Measurements from ENCODE around the gene PHACTR1.

PHACTR1 gene

GRCh38 chr6:12803486-12803885 lies 86.9 kb downstream of the PHACTR1 start:
- DNase-seq (ENCODE audit: low spot score): no peak

GRCh38 chr6:12804952-12805645 lies 88.5 kb downstream of the PHACTR1 start:
- no peak for DNase-seq (ENCODE audit: low spot score)

GRCh38 chr6:12806136-12806535 lies 89.6 kb downstream of the PHACTR1 start:
- no peak for DNase-seq (ENCODE audit: low spot score)

- no peak for DNase-seq (ENCODE audit: low spot score)
Observed at GRCh38 chr6:12806796-12807195, 90.2 kb downstream of the PHACTR1 start.

GRCh38 chr6:12811519-12811918 lies 95.0 kb downstream of the PHACTR1 start:
- no peak for DNase-seq (ENCODE audit: low spot score)

GRCh38 chr6:12813321-12813720 lies 96.8 kb downstream of the PHACTR1 start:
- DNase-seq (ENCODE audit: low spot score): no peak

GRCh38 chr6:12814015-12814414 lies 97.4 kb downstream of the PHACTR1 start:
- no peak for DNase-seq (ENCODE audit: low spot score)

- no peak for DNase-seq (ENCODE audit: low spot score)
Observed at GRCh38 chr6:12815089-12815488, 98.5 kb downstream of the PHACTR1 start.

GRCh38 chr6:12815884-12816600 lies 99.5 kb downstream of the PHACTR1 start:
- DNase-seq (ENCODE audit: low spot score): no peak

GRCh38 chr6:12818324-12818723 lies 101.8 kb downstream of the PHACTR1 start:
- DNase-seq (ENCODE audit: low spot score): no peak

GRCh38 chr6:12823847-12824246 lies 107.3 kb downstream of the PHACTR1 start:
- DNase-seq (ENCODE audit: low spot score): no peak

- no peak for DNase-seq (ENCODE audit: low spot score)
Observed at GRCh38 chr6:12826584-12826983, 110.0 kb downstream of the PHACTR1 start.

- no peak for DNase-seq (ENCODE audit: low spot score)
Observed at GRCh38 chr6:12827921-12828320, 111.4 kb downstream of the PHACTR1 start.

- DNase-seq (ENCODE audit: low spot score): no peak
Observed at GRCh38 chr6:12832226-12832735, 115.7 kb downstream of the PHACTR1 start.

GRCh38 chr6:12836009-12836408 lies 119.4 kb downstream of the PHACTR1 start:
- no peak for DNase-seq (ENCODE audit: low spot score)

GRCh38 chr6:12841619-12842018 lies 125.1 kb downstream of the PHACTR1 start:
- DNase-seq (ENCODE audit: low spot score): no peak

GRCh38 chr6:12842114-12842513 lies 125.5 kb downstream of the PHACTR1 start:
- no peak for DNase-seq (ENCODE audit: low spot score)

GRCh38 chr6:12842658-12843057 lies 126.1 kb downstream of the PHACTR1 start:
- DNase-seq (ENCODE audit: low spot score): no peak

- DNase-seq (ENCODE audit: low spot score): no peak
Observed at GRCh38 chr6:12844284-12845223, 128.0 kb downstream of the PHACTR1 start.

GRCh38 chr6:12845224-12846004 lies 128.8 kb downstream of the PHACTR1 start:
- no peak for DNase-seq (ENCODE audit: low spot score)

GRCh38 chr6:12848964-12849808 lies 132.6 kb downstream of the PHACTR1 start:
- DNase-seq (ENCODE audit: low spot score): no peak
